Smooth muscle cell of the brain vasculature (primary cell): ENCODE results near the gene DNAJB11.

Source experiments
- DNase-seq: peaks from one replicate; pipeline ENCODE4 v3.0.0-alpha.2; 2012; ENCODE audit warnings: low read depth, low spot score

The DNAJB11 gene

DNA sequence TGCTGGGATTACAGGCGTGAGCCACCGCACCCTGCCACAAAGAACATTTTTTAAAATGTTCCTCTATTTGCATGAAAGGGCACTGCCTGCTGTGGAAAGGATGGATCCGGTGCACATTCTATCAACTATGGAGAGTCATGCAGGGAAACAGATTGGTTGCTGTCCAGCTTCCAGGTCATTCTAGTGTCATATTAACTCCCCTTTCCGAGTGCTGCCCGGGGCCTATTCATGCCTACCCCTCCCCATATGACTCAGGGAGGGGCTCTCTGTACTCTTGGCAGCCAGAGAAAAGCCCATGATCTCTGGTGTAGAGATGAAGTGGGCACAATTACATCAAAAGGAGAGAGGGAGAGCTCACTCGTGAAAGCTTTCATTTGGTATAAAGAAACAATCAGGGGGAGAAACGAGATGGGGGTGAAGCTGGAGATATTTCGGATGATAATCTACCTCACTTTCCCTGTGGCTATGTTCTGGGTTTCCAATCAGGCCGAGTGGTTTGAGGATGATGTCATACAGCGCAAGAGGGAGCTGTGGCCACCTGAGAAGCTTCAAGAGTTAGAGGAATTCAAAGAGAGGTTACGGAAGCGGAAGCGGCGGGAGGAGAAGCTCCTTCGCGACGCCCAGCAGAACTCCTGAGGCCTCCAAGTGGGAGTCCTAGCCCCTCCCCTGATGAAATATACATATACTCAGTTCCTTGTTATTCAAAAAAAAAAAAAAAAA, 26.2 kb downstream of the DNAJB11 start:
- DNase-seq: no peak

DNA sequence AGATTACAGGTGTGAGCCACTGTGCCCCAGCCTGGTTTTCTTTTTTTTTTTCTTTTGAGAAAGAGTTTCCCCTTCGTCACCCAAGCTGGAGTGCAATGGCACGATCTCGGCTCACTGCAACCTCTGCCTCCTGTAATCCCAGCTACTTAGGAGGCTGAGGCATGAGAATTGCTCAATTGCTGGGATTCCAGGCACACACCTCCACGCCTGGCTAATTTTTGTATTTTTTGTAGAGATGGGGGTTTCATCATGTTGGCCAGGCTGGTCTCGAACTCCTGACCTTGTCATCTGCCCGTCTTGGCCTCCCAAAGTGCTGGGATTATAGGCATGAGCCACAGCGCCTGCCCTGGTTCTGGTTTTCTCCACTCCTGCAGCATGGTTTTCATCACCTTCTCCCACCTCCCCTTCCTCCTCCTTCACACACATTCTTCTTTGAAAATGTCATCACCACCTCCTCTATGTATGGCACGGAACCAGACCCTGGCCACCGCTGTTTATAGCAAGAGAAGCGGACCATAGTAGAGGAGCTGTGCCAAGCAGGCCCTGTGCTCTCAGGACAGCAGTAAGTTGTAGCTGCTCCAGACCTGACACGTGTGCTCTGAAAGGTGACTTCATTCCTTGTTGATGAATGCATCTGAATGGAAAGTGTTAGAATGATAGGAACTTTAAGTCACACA, 27.7 kb downstream of the DNAJB11 start:
- no peak for DNase-seq

DNA sequence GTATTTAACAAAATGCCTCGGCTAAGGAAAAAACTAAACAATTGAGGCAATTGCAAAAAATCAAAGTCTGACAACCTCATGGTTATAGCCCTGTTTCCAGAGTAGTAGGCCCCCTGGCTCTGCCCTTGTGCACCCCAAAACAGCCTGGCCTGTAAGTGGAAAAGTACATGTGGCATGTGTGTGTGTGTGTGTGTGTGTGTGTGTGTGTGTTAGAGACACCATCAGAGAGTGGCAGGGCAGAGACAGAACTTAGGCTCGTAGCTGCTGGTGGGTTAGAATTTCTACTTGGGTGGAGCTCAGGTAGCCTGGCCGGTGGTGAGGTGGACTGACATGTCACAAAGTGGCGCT, 28.2 kb downstream of the DNAJB11 start:
- no peak for DNase-seq

DNA sequence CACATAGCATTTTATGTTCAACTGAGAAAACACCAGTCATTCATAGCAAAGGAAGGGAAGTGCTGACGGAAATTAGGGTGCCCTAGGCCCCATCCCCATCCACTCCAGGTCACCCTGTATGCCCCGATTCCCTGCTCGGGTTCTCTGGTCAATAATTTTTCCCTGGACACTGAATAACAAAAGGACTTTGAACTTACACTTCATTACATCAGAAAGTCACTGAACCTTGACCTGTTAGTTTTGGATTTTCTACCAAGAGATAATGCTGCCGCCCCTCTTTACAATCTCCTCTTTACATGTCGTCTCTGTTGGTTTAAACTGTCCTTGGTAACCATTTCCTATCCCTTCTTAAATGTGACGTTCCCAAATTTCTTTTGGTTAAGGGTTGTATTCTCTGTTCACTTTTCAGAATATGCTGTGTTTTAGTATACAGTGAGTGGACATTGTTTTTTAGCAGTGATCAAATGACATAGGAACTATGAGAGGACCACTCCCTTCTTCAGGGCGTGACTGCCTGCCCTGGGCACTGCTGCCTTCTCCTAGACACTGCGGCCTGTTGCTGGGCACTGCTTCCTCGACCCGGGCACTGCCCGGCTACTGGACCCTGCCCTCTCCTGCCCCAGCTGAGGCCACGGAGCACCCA, 28.7 kb downstream of the DNAJB11 start:
- DNase-seq: no peak

DNA sequence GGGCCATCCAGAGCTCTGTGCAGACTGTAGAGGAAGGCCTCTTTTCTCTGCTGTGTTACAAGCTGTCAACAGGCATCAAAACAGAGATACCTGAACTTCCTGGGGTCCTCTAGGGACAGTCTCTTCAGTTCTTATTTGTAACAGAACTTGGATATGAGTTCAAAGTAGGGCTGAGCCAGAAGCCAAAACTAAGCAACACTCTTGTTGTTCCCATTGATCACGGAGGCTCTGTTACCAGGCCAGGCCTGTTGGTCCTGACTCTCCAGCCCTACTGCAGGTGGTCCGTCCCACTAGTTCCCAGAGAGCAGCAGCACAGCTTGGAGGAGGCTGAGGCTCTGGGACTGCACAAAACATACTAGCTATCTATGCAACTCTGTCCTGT, 29.3 kb downstream of the DNAJB11 start:
- DNase-seq: no peak

DNA sequence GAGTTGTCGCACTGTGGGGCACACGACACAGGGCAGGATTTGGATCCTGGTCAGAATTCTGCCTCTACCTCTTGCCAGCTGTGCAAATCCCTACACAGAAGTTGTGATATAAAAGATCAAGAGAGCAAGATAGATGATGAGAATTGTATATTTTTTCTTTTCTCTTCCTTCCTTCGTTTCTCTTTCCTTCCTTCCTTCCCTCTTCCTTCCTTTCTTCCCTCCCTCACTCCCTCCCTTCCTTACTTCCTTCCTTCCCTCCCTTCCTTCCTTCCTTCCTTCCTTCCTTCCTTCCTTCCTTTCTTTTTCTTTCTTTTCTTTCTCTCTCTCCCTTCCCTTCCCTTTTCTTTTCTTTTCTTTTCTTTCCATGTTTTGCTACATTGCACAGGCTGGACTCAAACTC, 30.4 kb downstream of the DNAJB11 start:
- no peak for DNase-seq

DNA sequence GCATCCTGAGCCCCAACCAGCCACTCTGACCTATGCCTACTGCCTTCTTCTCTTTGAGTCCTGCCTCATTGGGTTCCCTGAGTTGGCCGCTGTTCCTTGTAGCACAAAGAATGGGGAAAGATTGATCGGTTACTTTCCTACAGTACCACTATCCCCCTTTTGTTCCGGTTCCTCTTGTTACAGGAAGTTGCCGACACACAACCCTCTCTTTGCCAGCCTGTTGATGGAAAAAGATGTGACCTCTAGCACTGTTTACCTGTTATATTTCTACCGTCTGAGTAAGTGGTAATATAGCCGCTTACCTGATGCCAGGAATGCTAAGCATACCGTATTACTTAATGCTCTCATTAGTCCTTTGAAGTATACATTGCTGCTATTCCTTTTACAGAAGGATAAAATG, 32.6 kb downstream of the DNAJB11 start:
- DNase-seq: no peak

DNA sequence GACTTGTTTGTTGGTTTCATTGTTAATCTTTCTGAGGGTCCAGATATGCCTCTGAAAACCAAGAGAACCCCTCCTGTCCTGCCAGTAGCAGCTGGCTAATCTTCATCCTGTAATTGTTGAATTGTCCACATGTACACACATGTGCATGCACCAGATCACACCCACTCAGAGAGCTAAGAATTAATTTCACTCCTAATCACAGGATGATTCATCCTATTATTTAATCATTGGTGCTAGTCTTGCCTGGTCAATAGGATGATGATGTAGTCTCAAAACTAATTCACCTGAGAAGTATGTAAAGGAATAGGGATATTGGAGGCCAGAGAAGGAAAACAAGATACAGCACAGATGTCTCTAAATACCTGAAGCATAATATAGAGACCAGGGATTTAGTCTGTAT, 34.6 kb downstream of the DNAJB11 start:
- no peak for DNase-seq

DNA sequence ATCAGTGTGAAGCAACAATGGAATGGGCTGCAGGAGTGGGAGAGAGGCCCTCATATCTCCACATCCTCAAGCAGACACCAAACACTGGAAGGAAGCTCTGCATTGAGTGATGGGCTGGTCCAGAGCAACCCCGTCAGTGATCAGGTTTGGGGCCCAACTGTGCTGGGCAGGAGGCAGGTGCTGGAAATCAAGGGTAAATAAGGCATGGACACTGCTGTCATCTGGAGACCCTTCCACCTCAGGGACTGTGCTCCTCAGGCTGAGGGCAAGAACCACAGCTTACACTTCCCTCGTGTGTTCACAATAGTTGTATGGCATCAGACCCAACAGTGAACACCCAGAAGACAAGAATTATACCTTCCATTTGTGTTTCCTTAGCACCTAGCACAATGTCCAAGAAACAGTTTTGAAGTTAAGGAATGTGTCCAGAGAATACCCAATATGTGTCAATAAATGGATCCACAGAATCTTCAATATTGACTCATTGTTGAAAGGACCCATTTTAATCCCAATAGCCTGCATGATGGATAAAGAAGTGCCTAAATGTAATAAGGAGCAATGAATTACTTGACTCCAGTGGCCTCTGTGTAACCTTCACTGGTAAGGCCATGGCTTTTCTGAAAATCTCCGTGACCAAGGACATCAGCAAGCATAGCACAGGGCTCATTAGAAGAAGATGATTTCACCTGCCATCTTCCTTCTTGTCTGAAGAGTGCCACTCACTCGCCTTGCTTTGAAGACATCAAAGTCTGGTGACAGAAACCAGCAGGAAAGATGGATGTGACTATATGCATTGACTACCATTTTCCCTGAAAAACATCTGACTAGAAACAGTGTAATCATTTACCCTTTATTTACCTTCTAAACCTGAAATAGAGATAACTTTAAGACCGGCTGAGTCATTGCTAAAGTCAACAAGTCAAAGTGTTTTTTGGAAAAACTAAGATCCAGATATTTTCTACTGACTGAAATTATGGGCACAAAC, 35.3 kb downstream of the DNAJB11 start:
- DNase-seq: no peak

DNA sequence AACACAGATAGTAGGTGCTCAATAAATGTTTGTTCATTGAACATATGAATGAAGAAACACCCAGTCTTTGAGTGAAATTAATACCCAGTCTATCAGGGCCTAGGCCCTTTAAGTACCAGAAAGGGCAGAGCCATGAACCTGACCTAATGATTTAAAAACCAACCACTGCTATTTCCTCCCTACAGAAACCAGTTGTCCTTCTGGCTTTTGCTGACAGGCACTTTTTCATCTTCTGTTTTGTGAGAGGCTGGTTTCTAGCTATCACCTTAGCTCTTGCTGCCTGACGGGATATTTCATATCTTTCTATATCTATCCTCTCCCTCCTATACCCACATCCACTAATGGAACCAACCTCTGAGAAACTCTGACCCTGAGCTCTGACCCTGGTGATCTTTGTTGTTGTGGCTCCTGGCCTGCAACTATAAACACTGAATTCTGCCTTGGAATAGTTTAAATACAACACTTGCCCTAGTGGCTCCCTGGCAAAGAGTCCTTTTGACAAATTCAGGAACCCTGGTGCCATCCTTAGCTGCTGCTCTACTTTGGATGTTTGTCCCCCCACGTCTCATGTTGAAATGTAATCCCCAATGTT, 38.2 kb downstream of the DNAJB11 start:
- no peak for DNase-seq

DNA sequence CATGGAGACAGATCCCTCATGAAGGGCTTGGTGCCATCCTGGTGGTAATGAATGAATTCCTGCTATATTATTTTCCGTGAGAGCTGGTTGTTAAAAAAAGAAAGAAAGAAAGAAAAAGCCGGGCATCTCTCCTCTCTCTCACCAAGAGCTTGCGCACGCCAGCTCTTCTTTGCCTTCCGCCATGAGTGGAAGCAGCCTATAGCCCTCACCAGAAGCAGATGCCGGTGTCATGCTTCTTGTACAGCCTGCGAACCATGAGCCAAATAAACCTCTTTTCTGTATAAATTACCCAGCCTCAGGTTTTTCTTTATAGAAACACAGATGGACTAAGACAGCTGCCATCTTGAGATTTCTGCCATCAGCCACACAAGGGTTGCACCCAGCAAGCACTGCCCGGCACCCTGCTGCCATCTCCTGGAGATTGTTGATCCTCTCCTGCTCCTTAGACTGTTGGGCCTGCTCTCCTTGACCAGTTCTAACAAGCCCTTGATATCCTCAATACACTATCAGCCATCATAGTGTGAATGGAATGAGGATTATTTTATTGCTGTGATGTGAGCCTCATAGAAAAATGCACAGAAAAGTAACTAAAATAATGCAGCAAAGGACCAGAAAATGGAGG, 38.8 kb downstream of the DNAJB11 start:
- no peak for DNase-seq

DNA sequence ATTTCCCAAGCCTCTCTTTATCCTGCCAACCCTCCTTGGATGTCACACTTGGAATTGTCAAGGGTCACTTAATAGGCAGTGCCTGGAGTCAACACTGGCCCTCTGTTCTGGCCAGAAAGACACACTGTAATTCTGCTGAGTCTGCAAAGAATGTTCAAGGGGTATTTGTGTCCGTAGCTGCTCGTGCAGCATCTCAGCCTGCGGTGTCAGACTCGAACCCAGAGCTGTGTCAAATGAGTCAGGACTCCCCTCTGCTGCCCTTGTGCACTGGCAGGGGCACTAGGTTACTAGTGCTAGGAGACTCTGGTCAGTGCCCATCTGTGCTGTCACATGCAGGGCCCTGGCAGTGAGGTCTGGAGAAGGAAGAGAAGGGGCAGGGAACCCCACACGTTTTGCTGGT, 41.5 kb downstream of the DNAJB11 start:
- no peak for DNase-seq

DNA sequence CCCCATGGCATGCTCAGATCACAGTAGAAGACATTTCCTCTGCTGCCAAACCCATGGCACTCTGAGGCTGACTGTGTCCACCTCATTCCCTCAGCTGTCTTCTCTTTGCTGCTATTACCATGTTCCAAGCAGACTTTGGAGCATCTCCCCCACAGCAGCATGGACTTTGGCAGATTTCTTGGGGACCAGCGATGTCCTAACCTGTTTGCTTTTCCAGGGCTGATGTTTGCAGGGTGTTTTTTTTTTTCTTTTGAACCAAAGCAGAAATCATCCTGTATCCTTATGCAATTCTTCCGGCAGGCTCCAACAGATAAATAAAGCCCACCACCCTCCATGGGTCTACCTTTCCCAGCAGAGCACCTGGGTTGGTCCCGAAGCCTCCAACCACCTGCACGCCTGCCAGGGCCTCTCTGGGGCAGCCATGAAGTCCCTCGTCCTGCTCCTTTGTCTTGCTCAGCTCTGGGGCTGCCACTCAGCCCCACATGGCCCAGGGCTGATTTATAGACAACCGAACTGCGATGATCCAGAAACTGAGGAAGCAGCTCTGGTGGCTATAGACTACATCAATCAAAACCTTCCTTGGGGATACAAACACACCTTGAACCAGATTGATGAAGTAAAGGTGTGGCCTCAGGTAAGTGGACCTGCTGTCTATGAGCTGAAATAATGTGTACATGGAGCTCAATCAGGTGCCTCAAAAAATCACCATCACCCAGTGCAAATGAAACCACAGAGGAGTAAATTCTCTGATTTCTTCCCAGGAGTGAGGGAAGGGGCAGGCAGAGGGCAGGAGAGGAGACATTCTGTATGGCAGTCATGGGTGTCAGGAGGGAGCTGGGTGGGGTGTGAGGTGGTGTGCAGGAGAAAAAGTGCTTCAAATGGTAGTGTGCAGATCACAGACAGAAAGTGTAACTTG, 42.5 kb downstream of the DNAJB11 start, which contains the start of gene AHSG:
TSS of gene AHSG (plus strand) at position 340 of the 916 bp plus-strand sequence. CDS start at position 422, 82 bp downstream.
- no peak for DNase-seq

DNA sequence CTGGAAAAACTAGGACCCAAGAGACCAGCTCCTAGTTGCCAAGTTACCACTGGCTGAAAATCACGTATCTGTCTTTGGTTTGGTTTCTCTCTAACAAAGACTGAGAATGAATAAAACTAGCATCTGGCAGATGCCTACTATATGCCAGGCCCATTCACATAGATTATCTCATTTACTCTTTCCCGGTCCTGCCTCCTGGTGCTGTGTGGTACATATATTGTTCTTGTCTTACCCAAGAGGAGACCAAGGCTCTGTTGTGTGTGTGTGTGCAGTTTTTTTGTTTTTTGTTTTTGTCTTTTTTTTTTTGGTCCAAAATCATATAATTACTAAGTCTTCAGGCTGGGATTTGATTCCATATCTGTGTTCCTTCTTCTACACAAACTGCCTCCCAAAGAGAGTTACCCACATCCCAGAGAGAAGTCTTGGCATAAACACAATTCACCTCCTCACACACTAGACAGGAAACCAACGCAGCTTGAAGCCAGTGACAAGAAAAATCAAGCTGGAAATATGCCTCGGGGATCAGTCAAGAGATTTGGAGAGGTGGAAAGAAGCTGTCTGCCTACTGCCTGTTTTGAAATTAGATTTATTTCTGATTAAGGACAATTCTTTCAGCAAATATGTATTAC, 43.2 kb downstream of the DNAJB11 start:
- DNase-seq: no peak

DNA sequence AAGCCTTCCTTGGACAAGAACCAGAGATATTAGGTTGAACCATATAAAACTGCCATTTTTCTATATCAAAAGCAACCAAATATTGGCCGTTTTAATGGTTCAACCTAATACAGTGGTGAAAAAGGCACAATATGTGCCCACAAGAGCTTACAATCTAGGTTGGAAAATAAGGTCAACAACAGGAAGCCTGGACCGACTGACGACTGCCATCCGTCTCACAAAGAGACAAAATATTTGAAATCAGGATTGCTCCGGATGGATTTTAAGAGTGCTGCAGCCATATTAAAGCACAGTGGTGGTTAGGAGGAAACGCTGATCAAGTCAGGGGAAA, 43.7 kb downstream of the DNAJB11 start:
- DNase-seq: no peak

DNA sequence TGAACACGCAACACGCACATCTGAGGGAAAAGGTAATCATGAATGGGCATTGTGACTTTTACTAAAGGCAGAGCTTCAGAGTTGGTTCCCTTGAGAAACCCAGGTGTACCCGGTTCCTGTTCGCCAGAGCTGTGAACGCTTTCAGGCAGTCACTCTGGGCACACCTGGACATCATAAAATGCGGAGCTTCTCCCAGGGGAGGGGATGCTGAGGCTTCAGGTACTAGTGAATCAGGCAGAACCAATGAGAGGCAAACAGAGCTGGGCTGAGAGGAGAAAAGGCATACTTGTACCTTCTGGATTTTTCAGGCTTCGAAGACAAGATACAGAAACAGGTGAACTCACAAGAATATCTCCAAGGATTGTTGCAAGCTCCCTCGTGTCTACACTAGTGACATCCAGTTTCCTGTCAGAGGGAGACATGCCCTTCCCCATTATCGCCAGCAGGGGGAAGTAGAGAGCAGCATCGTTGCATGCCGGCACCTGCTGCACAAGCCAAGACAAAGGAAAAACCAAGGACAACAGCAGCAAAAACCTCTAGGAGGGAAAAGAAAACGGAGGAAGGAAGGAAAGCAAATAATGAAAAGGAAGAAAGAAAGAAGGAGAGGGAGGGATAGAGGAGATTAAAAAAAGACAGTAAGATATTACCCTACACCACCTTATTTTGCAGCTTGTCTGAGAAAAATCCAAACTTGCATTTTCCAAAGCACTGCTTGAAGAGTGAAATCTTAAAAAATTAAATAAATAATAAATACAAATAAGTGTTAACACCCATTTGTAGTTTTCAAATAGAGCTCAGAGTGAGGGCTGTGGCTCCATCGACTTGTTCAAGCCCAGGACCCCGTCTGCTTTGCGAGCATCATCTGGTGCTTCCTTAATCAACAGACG, 44.3 kb downstream of the DNAJB11 start:
- peak; percentile 39 for DNase-seq

DNA sequence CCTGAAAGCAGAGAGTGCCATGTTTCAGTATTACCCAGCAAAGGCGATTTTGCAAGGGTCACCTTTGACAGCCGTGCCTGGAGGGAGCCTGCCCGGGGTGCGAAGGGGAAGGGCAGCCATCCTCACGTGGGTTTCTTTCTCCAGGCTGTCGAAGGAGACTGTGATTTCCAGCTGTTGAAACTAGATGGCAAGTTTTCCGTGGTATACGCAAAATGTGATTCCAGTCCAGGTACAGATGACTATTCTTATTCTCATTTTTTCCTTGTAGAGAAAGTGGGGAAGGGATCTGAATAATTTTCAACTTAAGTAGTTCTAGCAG, 45.7 kb downstream of the DNAJB11 start:
- DNase-seq: no peak

DNA sequence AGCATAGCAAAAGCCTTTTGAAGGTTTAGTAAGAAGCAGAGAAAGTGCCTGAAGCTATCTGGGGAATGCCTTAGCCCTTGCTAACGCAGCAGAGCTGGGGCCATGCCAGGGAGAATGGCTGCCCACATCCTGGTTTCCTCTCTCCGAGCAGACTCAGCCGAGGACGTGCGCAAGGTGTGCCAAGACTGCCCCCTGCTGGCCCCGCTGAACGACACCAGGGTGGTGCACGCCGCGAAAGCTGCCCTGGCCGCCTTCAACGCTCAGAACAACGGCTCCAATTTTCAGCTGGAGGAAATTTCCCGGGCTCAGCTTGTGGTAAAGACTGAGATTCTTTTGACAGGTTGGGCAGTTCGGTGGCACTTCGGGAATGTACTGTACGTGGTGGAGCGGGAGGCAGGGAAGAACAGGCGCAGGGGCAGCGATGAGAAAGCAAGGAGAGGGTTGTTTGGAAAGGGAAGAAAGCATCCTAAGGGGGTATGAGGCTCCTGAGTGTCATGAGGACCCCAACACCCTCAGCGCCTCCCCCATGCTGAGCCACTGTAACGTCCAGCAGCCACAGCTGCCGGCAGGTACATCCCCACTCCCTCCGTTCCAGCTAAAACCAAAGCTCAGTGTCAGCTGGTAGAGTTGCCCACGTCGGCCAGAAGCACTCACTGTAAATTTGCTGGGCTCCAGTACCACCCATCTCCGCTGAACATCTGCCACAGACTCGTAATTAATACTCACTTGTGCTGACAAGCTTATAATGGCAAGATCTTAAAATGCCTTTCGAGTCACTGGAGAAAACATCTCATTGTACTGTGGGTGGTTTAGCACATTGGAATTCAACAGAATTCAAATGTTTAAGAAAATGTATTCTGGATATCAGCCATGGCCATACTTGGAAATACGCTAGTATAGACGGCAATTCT, 46.8 kb downstream of the DNAJB11 start:
- DNase-seq: peak; percentile 28
